A673 (cell line): ENCODE results near the gene KIF3A. TPM values are rescaled to one million over a fixed set of nuclear protein-coding genes. Genes with fewer than 3 reads are reported as not detected.

Experiments
- BruUV-seq: library from RNA; stranded (reverse); fragments of 400-500 nt; replicated peaks from 2 replicates; lab custom pipeline; 2021; lab: Mats Ljungman, UMichigan
- CTCF ChIA-PET: fragments of 300-600 bp; sonication (Branson Sonifier 250); formaldehyde crosslinking; loops from one replicate; lab custom pipeline; 2022; ENCODE audit warnings: antibody characterized with exemption; lab: Charles Lee
- POLR2A ChIA-PET: fragments of 300-600 bp; sonication (Branson Sonifier 250); formaldehyde crosslinking; loops from one replicate; lab custom pipeline; 2022; ENCODE audit warnings: antibody characterized with exemption; ENCODE audit not compliant: low non-redundant PET; lab: Charles Lee
- DNase-seq: peaks from one replicate; pipeline ENCODE4 v3.0.0-alpha.2; 2015; ENCODE audit warnings: low spot score
- H3K27ac ChIP-seq: fragments of 200-600 bp; sonication (generic); 2 replicates; pipeline ENCODE4 v1.5.1; 2016; ENCODE audit warnings: mixed run types, low read depth, mild to moderate bottlenecking, mixed read lengths, antibody characterized with exemption, low read length; ENCODE audit not compliant: poor library complexity, severe bottlenecking
- H3K27me3 ChIP-seq: fragments of 200-600 bp; sonication (generic); replicated peaks from 2 replicates; pipeline ENCODE4 v1.6.1; 2017; ENCODE audit warnings: mixed run types, low read depth, mild to moderate bottlenecking, mixed read lengths, antibody characterized with exemption, low read length; ENCODE audit not compliant: insufficient read depth, poor library complexity
- H3K36me3 ChIP-seq: fragments of 200-600 bp; sonication (generic); 2 replicates; pipeline ENCODE4 v1.6.1; 2016; ENCODE audit warnings: mixed run types, mild to moderate bottlenecking, mixed read lengths, antibody characterized with exemption, low read length; ENCODE audit not compliant: insufficient read depth, poor library complexity, severe bottlenecking
- H3K4me1 ChIP-seq: fragments of 200-600 bp; sonication (generic); 2 replicates; pipeline ENCODE4 v1.6.1; 2017; ENCODE audit warnings: mixed run types, mild to moderate bottlenecking, mixed read lengths, antibody characterized with exemption, low read length; ENCODE audit not compliant: insufficient read depth, poor library complexity, severe bottlenecking
- H3K4me3 ChIP-seq: fragments of 200-600 bp; sonication (generic); 2 replicates; pipeline ENCODE4 v1.5.1; 2016; ENCODE audit warnings: low read depth, mixed run types, mild to moderate bottlenecking, mixed read lengths, low read length; ENCODE audit not compliant: poor library complexity, severe bottlenecking
- H3K9me3 ChIP-seq: fragments of 200-600 bp; sonication (generic); 2 replicates; pipeline ENCODE4 v1.6.1; 2016; ENCODE audit warnings: mixed run types, low read depth, mild to moderate bottlenecking, mixed read lengths, antibody characterized with exemption, low read length; ENCODE audit not compliant: poor library complexity, severe bottlenecking
- CTCF ChIP-seq: fragments of 300-800, 200-600 bp; sonication (generic); conservative IDR thresholded peaks from 2 replicates; pipeline ENCODE4 v1.5.1; 2017; ENCODE audit warnings: low read depth, mild to moderate bottlenecking, antibody characterized with exemption, low read length, moderate library complexity, mixed read lengths
- EZH2 ChIP-seq: fragments of 200-600 bp; sonication (generic); IDR thresholded peaks from 2 replicates; pipeline ENCODE4 v1.6.1; 2017; ENCODE audit warnings: borderline replicate concordance, low read depth, mild to moderate bottlenecking, mixed read lengths, antibody characterized with exemption, low read length; ENCODE audit not compliant: poor library complexity, severe bottlenecking
- intact Hi-C: fragments of 100-400 bp; cut with micrococcal nuclease; formaldehyde crosslinking; loops from one replicate; pipeline ENCODE4 v1.10.0; 2022; ENCODE audit not compliant: unreplicated experiment
- total RNA-seq: library from RNA; stranded (reverse); gene quantifications from 2 replicates; pipeline ENCODE4 v1.2.3, GENCODE V29; 2021

KIF3A gene
- total RNA-seq, 1 experiment from 2014 or later = 19.1 TPM

- CTCF ChIA-PET = no interaction called here
- no peaks in the 10 kb centered on the region for H3K27me3 ChIP-seq
These were observed 40.8 kb upstream of the KIF3A start for GRCh38 chr5:132778129-132778528.

GRCh38 chr5:132777209-132778069 lies 40.1 kb upstream of the KIF3A start, which contains the start of gene SEPTIN8:
TSS of gene SEPTIN8 (minus strand) at chr5:132777239. CDS start at chr5:132777137, 102 bp downstream.
- H3K27ac ChIP-seq = peak within 1 kb of the TSS; percentile 50

More at GRCh38 chr5:132778129-132778528, 40.8 kb upstream of the KIF3A start:
- POLR2A ChIA-PET = no interaction called here
- Histone ChIP-seq H3K27ac (no peak overlapping the region), H3K4me1 (peaks cover 6% of the 10 kb centered on the region), H3K36me3 (no peaks in the 10 kb centered on the region), H3K4me3 (no peak overlapping the region), H3K9me3 (no peaks in the 10 kb centered on the region)
- no peak for DNase-seq
- intact Hi-C loops = no loop called here
- TF ChIP-seq CTCF = no peak
- no TSS peak for BruUV-seq

GRCh38 chr5:132776938-132777208 lies 39.5 kb upstream of the KIF3A start:
- Histone ChIP-seq H3K27me3 (no peaks in the 10 kb centered on the region), H3K4me3 (peak overlapping the region; percentile 74), H3K36me3 (no peaks in the 10 kb centered on the region), H3K4me1 (peaks cover 6% of the 10 kb centered on the region), H3K9me3 (no peaks in the 10 kb centered on the region), H3K27ac (peak overlapping the region; percentile 50)
- POLR2A ChIA-PET = no interaction called here
- BruUV-seq = no TSS peak
- no peak for DNase-seq
- CTCF ChIA-PET = no interaction called here
- intact Hi-C loops = no loop called here
- TF ChIP-seq CTCF (no peak), EZH2 (no peak)

More at GRCh38 chr5:132777209-132778069, 40.1 kb upstream of the KIF3A start, which contains the start of gene SEPTIN8:
- ChIA-PET CTCF (no interaction called here), POLR2A (no interaction called here)
- DNase-seq = peak; percentile 43
- TF ChIP-seq CTCF (no peak), EZH2 (no peak)
- Histone ChIP-seq H3K27me3 (no peaks in the 10 kb centered on the region), H3K9me3 (no peaks in the 10 kb centered on the region), H3K4me1 (peaks cover 6% of the 10 kb centered on the region), H3K36me3 (no peaks in the 10 kb centered on the region), H3K4me3 (peak within 1 kb of the TSS; percentile 74)
- intact Hi-C loops = no loop called here
- BruUV-seq = no TSS peak
